ENCODE measurements around the gene ULK1.

Gene ULK1

GRCh38 chr12:131915000-131915689 is 20.7 kb downstream of the ULK1 start:
- in situ Hi-C loops (cut with HindIII; ENCODE audit: low sequenced_read_pairs) = no loop called here

GRCh38 chr12:131915823-131916222 is 21.4 kb downstream of the ULK1 start:
- H3K4me3 ChIP-seq (ENCODE audit: low read depth, low read length) = no peak overlapping the region
- TF ChIP-seq CTCF (IDR thresholded peaks at IDR 0.05; ENCODE audit: low read depth, low read length, missing control alignments) = no peak
- in situ Hi-C loops (cut with HindIII; ENCODE audit: low sequenced_read_pairs) = no loop called here
- DNase-seq (ENCODE audit: low read depth) = no peak

More at GRCh38 chr12:131915000-131915689, 20.7 kb downstream of the ULK1 start:
- DNase-seq (ENCODE audit: low read depth) = no peak
- no peak for TF ChIP-seq CTCF (IDR thresholded peaks at IDR 0.05; ENCODE audit: low read depth, low read length, missing control alignments)
- no peak overlapping the region for H3K4me3 ChIP-seq (ENCODE audit: low read depth, low read length)

DNA sequence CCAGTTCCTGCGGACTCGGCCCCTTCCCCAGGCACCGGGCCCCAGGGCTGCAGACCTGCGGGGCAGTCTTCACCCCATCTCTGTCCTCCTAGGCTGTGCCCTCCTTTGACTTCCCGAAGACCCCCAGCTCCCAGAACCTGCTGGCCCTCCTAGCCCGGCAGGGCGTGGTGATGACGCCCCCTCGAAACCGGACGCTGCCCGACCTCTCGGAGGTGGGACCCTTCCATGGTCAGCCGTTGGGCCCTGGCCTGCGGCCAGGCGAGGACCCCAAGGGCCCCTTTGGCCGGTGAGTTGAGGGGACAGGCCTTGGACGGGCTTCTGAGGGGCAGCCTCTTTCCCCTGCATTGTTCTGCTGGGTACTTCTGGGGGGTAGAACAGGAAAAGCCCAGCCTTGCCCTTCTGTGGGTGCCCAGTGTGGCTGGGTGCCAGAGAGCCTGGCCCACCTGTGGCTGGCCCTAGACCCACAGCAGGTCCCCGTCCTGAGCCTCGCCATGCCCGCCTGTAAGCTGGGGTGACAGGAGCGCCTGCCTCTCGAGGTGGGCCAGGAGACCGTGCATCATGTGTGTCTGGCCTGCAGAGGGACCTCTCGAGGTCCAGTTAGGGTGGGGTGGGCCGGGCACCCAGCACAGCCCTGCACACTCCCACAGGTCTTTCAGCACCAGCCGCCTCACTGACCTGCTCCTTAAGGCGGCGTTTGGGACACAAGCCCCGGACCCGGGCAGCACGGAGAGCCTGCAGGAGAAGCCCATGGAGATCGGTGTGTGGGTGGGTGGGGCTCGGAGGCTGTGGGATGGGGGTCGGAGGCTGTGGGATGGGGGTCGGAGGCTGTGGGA is 22.1 kb downstream of the ULK1 start:
- in situ Hi-C loops (cut with HindIII; ENCODE audit: low sequenced_read_pairs) = no loop called here

GRCh38 chr12:131917139-131917710 is 22.8 kb downstream of the ULK1 start:
- no peak for DNase-seq (ENCODE audit: low read depth)
- no peak overlapping the region for H3K4me3 ChIP-seq (ENCODE audit: low read depth, low read length)
- TF ChIP-seq CTCF (IDR thresholded peaks at IDR 0.05; ENCODE audit: low read depth, low read length, missing control alignments) = no peak
- in situ Hi-C loops (cut with HindIII; ENCODE audit: low sequenced_read_pairs) = no loop called here

More for the DNA sequence above, 22.1 kb downstream of the ULK1 start:
- TF ChIP-seq CTCF (IDR thresholded peaks at IDR 0.05; ENCODE audit: low read depth, low read length, missing control alignments) = no peak
- no peak for DNase-seq (ENCODE audit: low read depth)
- no peak overlapping the region for H3K4me3 ChIP-seq (ENCODE audit: low read depth, low read length)

- no peak overlapping the region for H3K4me3 ChIP-seq (ENCODE audit: low read depth, low read length)
- no peak for DNase-seq (ENCODE audit: low read depth)
- in situ Hi-C loops (cut with HindIII; ENCODE audit: low sequenced_read_pairs) = no loop called here
- TF ChIP-seq CTCF (IDR thresholded peaks at IDR 0.05; ENCODE audit: low read depth, low read length, missing control alignments) = no peak
Measured at GRCh38 chr12:131917711-131918306, 23.4 kb downstream of the ULK1 start.

DNA sequence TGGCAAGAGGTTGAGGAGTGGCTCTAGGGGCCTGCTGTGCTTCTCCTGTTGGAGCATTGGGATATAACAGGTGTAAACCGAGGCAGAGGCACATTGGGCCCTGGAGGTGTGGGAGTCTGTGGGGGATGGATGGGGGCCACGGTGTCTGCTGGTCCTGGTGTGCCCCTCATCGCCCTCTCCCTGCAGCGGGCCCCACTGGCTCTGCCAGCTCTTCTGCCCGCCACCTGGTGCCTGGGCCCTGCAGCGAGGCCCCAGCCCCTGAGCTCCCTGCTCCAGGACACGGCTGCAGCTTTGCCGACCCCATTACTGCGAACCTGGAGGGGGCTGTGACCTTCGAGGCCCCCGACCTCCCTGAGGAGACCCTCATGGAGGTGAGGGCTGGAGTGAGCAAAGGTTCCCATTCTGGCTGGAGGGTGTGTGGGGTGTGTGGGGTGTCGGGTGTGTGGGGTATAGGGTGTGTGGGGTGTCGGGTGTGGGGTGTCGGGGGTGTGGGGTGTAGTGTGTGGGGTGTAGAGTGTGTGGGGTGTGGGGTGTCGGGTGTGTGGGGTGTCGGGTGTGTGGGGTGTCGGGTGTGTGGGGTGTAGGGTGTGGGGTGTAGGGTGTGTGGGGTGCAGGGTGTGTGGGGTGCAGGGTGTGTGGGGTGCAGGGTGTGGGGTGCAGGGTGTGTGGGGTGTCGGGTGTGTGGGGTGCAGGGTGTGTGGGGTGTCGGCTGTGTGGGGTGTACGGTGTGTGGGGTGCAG is 24.1 kb downstream of the ULK1 start:
- TF ChIP-seq CTCF (IDR thresholded peaks at IDR 0.05; ENCODE audit: low read depth, low read length, missing control alignments) = no peak
- in situ Hi-C loops (cut with HindIII; ENCODE audit: low sequenced_read_pairs) = no loop called here
- no peak for DNase-seq (ENCODE audit: low read depth)
- no peak overlapping the region for H3K4me3 ChIP-seq (ENCODE audit: low read depth, low read length)
